Fibroblast of lung (primary cell): ENCODE data around the gene FAM217A. TPM values are rescaled to one million over a fixed set of nuclear protein-coding genes. Genes with fewer than 3 reads are reported as not detected.

ENCODE experiments used
- DNase-seq, 2 donors: peaks; one replicate each; pipeline versions ENCODE4 v3.0.0 to v3.0.0-alpha.2; 2010; ENCODE audit warnings: low read depth in 2 of 2
- H2AFZ ChIP-seq: 2 replicates; pipeline ENCODE4 v1.5.1; 2012; ENCODE audit warnings: low read length, control low read depth, inconsistent platforms
- H3K27ac ChIP-seq: 2 replicates; pipeline ENCODE4 v1.5.1; 2011; ENCODE audit warnings: low read length, control low read depth; ENCODE audit not compliant: insufficient read depth
- H3K27me3 ChIP-seq: 2 replicates; pipeline ENCODE4 v1.5.1; 2011; ENCODE audit warnings: mild to moderate bottlenecking, low read length; ENCODE audit not compliant: control insufficient read depth, insufficient read depth
- H3K36me3 ChIP-seq: 2 replicates; pipeline ENCODE4 v1.5.1; 2011; ENCODE audit warnings: low read length; ENCODE audit not compliant: control insufficient read depth, insufficient read depth
- H3K4me1 ChIP-seq: 2 replicates; pipeline ENCODE4 v1.5.1; 2011; ENCODE audit warnings: low read length; ENCODE audit not compliant: control insufficient read depth, insufficient read depth; ENCODE audit errors: extremely low read depth
- H3K4me2 ChIP-seq: 2 replicates; pipeline ENCODE4 v1.5.1; 2011; ENCODE audit warnings: low read length, control low read depth; ENCODE audit not compliant: insufficient read depth; ENCODE audit errors: extremely low read depth
- H3K4me3 ChIP-seq, 4 experiments: fragments of 200-600 bp in 1 of 4; sonication (generic) in 1 of 4; replicated peaks in 1 of 4; 2 replicates each; pipeline ENCODE4 v1.5.1; 2011 to 2016; ENCODE audit warnings: low read length in 4 of 4, low read depth in 3 of 4, mild to moderate bottlenecking in 3 of 4, control low read depth in 2 of 4, inconsistent platforms in 1 of 4, mixed read lengths in 1 of 4; ENCODE audit not compliant: insufficient read depth in 1 of 4; ENCODE audit errors: control extremely low read depth in 1 of 4
- H3K79me2 ChIP-seq: 2 replicates; pipeline ENCODE4 v1.5.1; 2012; ENCODE audit warnings: mild to moderate bottlenecking, low read length, inconsistent platforms; ENCODE audit not compliant: control insufficient read depth, insufficient read depth
- H3K9ac ChIP-seq: 2 replicates; pipeline ENCODE4 v1.5.1; 2011; ENCODE audit warnings: mild to moderate bottlenecking, low read length, control low read depth; ENCODE audit not compliant: insufficient read depth
- H3K9me3 ChIP-seq: 2 replicates; pipeline ENCODE4 v1.5.1; 2012; ENCODE audit warnings: low read depth, low read length; ENCODE audit not compliant: control insufficient read depth, insufficient read depth
- H4K20me1 ChIP-seq: 2 replicates; pipeline ENCODE4 v1.5.1; 2011; ENCODE audit warnings: low read length; ENCODE audit not compliant: control insufficient read depth, insufficient read depth; ENCODE audit errors: extremely low read depth
- CTCF ChIP-seq, 2 donors: IDR thresholded peaks in 1 of 2; conservative IDR thresholded peaks in 1 of 2; 1 replicate in 1 of 2; 2 replicates in 1 of 2; pipeline ENCODE4 v1.5.1; 2011 to 2012; ENCODE audit warnings: low read length in 2 of 2, control low read depth in 1 of 2, inconsistent platforms in 1 of 2, low read depth in 1 of 2, mild to moderate bottlenecking in 1 of 2
- EZH2 ChIP-seq: IDR thresholded peaks from 2 replicates; pipeline ENCODE4 v1.5.1; 2012; ENCODE audit warnings: low read length, control low read depth, mild to moderate bottlenecking; ENCODE audit errors: missing control alignments
- polyA plus RNA-seq, 2 donors: library from polyadenylated mRNA; depleted of rRNA in 1 of 2; stranded (reverse) in 1 of 2; unstranded in 1 of 2; fragments of >200 nt; gene quantifications; 2 replicates each; pipeline ENCODE4 v1.2.1, GENCODE V29; 2011 to 2012; ENCODE audit warnings: missing spikeins in 1 of 2
- total RNA-seq: library from RNA; depleted of rRNA; stranded (reverse); fragments of >200 nt; gene quantifications from 2 replicates; pipeline ENCODE4 v1.2.1, GENCODE V29; 2014

FAM217A gene
- total and polyA plus RNA-seq, 2 donors (not counting 1 experiment from before 2014, with no cell fraction given): not detected

DNA sequence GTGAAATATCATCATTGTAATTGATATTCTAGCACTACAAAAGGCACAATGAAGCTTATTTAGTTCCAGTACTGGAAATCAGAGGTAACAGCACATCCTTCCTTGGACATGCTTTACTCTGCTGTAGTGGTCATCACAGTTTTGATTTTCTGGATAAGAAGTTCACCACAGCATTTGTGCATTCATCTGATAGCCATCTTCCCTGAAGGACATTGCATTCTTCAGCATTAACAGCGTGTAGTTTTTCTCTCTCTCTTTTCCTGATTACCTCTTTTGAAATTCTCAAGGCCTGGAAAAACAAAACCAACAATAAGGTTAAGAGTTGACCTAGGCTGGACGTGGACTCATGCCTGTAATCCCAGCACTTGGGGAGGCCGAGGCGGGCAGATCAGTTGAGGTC lies 36.8 kb upstream of the FAM217A start:
- H2AFZ ChIP-seq: no peak overlapping the region
- H3K36me3 ChIP-seq: peaks cover 13% of the 10 kb centered on the region
- H3K4me2 ChIP-seq: no peak overlapping the region
- H3K4me1 ChIP-seq: no peaks in the 10 kb centered on the region
- DNase-seq: no peak
- H3K27ac ChIP-seq: no peak overlapping the region
- H3K9me3 ChIP-seq: no peaks in the 10 kb centered on the region
- H4K20me1 ChIP-seq: no peaks in the 10 kb centered on the region
- H3K9ac ChIP-seq: no peak overlapping the region
- no peak for TF ChIP-seq CTCF (conservative IDR thresholded peaks at IDR 0.05 in 1 of 2, IDR thresholded peaks at IDR 0.05 in 1 of 2; ENCODE audit: low read depth in 1 of 2, low read length in 2 of 2)
- no peak for TF ChIP-seq EZH2
- H3K4me3 ChIP-seq: no peak overlapping the region
- H3K79me2 ChIP-seq: no peaks in the 10 kb centered on the region
- no peaks in the 10 kb centered on the region for H3K27me3 ChIP-seq

GRCh38 chr6:4114123-4114522 lies 35.2 kb upstream of the FAM217A start:
- H3K4me2 ChIP-seq: no peak overlapping the region
- no peaks in the 10 kb centered on the region for H4K20me1 ChIP-seq
- H3K4me1 ChIP-seq: peaks cover 3% of the 10 kb centered on the region
- H3K9ac ChIP-seq: no peak overlapping the region
- peak; percentile 50 to 57 for DNase-seq
- TF ChIP-seq CTCF (conservative IDR thresholded peaks at IDR 0.05 in 1 of 2, IDR thresholded peaks at IDR 0.05 in 1 of 2; ENCODE audit: low read depth in 1 of 2, low read length in 2 of 2): no peak
- TF ChIP-seq EZH2: no peak
- no peaks in the 10 kb centered on the region for H3K27me3 ChIP-seq
- H3K27ac ChIP-seq: no peak overlapping the region
- H3K79me2 ChIP-seq: no peaks in the 10 kb centered on the region
- no peaks in the 10 kb centered on the region for H3K9me3 ChIP-seq
- H2AFZ ChIP-seq: no peak overlapping the region
- peaks cover 13% of the 10 kb centered on the region for H3K36me3 ChIP-seq
- no peak overlapping the region for H3K4me3 ChIP-seq

DNA sequence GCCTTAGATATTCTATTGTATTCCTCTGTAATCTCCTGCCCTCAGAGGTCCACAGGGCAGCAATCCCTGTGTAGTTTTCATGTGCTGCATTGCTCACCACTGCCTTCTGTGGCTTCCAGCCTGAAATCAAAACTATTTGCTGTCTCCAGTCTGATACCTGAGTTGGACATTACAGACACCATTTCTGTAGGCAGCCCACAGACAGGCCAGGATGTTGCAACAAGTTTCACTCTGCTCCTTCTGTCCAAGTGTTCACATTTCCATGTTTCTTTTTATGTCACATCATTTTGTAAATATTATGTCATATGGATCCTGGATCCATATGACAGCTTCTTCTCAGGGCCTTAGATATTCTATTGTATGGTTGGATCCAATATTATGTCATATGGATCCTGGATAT lies 34.7 kb upstream of the FAM217A start:
- H4K20me1 ChIP-seq: no peaks in the 10 kb centered on the region
- H2AFZ ChIP-seq: no peak overlapping the region
- H3K4me2 ChIP-seq: no peak overlapping the region
- no peak for TF ChIP-seq CTCF (conservative IDR thresholded peaks at IDR 0.05 in 1 of 2, IDR thresholded peaks at IDR 0.05 in 1 of 2; ENCODE audit: low read depth in 1 of 2, low read length in 2 of 2)
- no peak for TF ChIP-seq EZH2
- H3K27ac ChIP-seq: no peak overlapping the region
- H3K4me3 ChIP-seq: no peak overlapping the region
- H3K79me2 ChIP-seq: no peaks in the 10 kb centered on the region
- DNase-seq: peak in 1 of 2 donors; percentile 31
- H3K9me3 ChIP-seq: no peaks in the 10 kb centered on the region
- H3K4me1 ChIP-seq: peaks cover 3% of the 10 kb centered on the region
- H3K27me3 ChIP-seq: no peaks in the 10 kb centered on the region
- H3K36me3 ChIP-seq: peaks cover 11% of the 10 kb centered on the region
- no peak overlapping the region for H3K9ac ChIP-seq
